ENCODE data around the gene ELAC2. TPM values are rescaled to one million over a fixed set of nuclear protein-coding genes. Genes with fewer than 3 reads are reported as not detected.

ELAC2 gene
- total RNA-seq, 1 donor: 60.6 TPM

- TF ChIP-seq, protein P1, sequence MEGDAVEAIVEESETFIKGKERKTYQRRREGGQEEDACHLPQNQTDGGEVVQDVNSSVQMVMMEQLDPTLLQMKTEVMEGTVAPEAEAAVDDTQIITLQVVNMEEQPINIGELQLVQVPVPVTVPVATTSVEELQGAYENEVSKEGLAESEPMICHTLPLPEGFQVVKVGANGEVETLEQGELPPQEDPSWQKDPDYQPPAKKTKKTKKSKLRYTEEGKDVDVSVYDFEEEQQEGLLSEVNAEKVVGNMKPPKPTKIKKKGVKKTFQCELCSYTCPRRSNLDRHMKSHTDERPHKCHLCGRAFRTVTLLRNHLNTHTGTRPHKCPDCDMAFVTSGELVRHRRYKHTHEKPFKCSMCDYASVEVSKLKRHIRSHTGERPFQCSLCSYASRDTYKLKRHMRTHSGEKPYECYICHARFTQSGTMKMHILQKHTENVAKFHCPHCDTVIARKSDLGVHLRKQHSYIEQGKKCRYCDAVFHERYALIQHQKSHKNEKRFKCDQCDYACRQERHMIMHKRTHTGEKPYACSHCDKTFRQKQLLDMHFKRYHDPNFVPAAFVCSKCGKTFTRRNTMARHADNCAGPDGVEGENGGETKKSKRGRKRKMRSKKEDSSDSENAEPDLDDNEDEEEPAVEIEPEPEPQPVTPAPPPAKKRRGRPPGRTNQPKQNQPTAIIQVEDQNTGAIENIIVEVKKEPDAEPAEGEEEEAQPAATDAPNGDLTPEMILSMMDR (IDR thresholded peaks at IDR 0.05; ENCODE audit: insufficient read depth, low read length): no peak
- H3K4me3 ChIP-seq (ENCODE audit: low read depth, low read length): no peak overlapping the region
- DNase-seq (ENCODE audit: low read depth): peak; percentile 20
Observed at GRCh38 chr17:12977008-12977751, 40.6 kb downstream of the ELAC2 start.

- TF ChIP-seq, protein P1 (IDR thresholded peaks at IDR 0.05; ENCODE audit: insufficient read depth, low read length): no peak
- DNase-seq (ENCODE audit: low read depth): peak; percentile 10
- peak overlapping the region; percentile 13 for H3K4me3 ChIP-seq (ENCODE audit: low read depth, low read length)
Observed at GRCh38 chr17:12974005-12974531, 43.8 kb downstream of the ELAC2 start.

DNA sequence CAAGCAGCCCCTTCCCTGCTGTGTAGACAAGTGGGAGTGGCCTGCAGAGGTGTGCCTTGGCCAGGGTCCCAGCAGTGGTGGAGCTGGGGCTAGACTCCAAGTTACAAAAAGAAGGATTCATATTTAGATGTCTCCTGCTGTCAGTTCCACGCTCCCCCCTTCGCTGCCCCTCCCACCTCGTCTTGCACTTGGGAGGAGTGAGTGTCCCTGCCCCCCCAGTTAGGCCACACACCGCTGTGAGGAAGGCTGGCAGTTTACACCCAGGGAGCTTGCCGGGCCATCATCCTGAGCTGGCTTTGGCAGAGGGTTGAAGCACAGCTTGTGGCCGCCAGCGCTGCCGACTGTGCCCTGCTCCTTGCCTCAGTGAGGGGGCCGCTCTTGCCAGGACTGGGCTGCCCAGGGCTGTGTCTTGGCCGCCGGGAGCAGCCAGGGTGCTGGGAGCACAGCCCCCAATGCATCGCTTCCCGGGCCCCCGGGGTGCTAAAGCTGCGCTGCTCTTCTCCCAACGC is 44.3 kb downstream of the ELAC2 start:
- no peak overlapping the region for H3K4me3 ChIP-seq (ENCODE audit: low read depth, low read length)
- TF ChIP-seq, protein P1 (IDR thresholded peaks at IDR 0.05; ENCODE audit: insufficient read depth, low read length): no peak
- DNase-seq (ENCODE audit: low read depth): no peak

DNA sequence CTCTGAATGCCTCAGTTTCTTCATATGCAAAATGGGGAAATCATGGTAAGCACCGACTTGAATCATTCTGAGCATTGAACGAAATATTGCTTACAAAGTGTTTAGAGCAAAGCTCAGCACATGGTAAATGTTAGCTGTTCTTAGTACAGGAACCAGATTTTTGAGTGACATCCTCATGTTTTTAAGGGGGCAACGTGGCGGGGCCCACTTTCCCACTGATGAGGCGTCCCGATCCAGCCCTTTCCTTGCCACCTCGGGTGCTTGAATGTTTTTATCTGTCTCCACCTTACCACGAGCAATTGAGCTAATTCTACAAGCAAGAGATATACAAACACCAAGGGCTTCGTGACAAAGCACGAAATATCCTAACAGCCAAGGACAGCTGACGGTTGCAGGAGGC is 49.9 kb downstream of the ELAC2 start:
- TF ChIP-seq, protein P1 (IDR thresholded peaks at IDR 0.05; ENCODE audit: insufficient read depth, low read length): no peak
- H3K4me3 ChIP-seq (ENCODE audit: low read depth, low read length): no peak overlapping the region
- DNase-seq (ENCODE audit: low read depth): no peak

GRCh38 chr17:12966413-12966812 is 51.4 kb downstream of the ELAC2 start:
- TF ChIP-seq, protein P1 (IDR thresholded peaks at IDR 0.05; ENCODE audit: insufficient read depth, low read length): no peak
- H3K4me3 ChIP-seq (ENCODE audit: low read depth, low read length): no peak overlapping the region
- DNase-seq (ENCODE audit: low read depth): no peak

DNA sequence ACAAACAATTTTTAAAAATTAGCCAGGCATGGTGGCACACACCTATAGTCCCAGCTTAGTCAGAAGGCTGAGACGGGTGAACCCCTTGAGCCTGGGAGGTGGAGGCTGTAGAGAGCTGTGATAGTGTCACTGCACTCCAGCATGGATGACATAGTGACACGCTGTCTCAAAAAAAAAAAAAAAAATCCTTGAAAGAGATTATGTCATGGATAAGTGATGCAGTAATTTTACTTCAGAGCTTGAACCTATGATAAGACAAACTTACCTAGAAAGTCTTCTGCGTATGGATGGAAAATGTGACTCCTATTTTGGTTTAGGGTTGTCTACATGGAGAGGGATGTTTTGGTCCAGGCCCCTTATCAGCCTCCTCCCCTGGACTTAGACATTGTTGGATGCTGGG is 51.8 kb downstream of the ELAC2 start:
- TF ChIP-seq, protein P1 (IDR thresholded peaks at IDR 0.05; ENCODE audit: insufficient read depth, low read length): no peak
- no peak overlapping the region for H3K4me3 ChIP-seq (ENCODE audit: low read depth, low read length)
- no peak for DNase-seq (ENCODE audit: low read depth)

Measured in fibroblast of the aortic adventitia (primary cell).